ENCODE measurements around the gene LRP3.

DNA sequence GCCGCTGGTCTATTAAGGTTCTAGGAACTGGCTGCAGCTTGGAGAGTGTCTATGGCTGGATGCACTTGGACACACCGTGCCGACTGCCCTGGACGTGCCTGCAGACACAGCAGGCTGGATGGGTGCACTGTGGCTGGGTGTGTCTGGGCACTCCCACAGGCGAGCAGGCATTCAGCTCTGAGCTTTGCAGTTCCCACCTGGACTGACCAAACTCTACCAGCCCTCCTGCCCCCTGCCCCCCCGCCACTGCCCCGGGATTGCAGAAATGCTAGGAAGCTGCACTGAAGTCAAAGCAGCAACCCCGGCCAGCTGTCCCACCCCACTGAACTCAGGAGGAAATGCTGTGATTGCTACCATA is 7.0 kb upstream of the LRP3 start:
- TF ChIP-seq, protein P1, sequence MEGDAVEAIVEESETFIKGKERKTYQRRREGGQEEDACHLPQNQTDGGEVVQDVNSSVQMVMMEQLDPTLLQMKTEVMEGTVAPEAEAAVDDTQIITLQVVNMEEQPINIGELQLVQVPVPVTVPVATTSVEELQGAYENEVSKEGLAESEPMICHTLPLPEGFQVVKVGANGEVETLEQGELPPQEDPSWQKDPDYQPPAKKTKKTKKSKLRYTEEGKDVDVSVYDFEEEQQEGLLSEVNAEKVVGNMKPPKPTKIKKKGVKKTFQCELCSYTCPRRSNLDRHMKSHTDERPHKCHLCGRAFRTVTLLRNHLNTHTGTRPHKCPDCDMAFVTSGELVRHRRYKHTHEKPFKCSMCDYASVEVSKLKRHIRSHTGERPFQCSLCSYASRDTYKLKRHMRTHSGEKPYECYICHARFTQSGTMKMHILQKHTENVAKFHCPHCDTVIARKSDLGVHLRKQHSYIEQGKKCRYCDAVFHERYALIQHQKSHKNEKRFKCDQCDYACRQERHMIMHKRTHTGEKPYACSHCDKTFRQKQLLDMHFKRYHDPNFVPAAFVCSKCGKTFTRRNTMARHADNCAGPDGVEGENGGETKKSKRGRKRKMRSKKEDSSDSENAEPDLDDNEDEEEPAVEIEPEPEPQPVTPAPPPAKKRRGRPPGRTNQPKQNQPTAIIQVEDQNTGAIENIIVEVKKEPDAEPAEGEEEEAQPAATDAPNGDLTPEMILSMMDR (IDR thresholded peaks at IDR 0.05), result no peak
- no peak for TF ChIP-seq EZH2 (IDR thresholded peaks at IDR 0.05; ENCODE audit: borderline replicate concordance, insufficient read depth, low read depth, low read length, poor library complexity, severe bottlenecking)

All from B cell (primary cell).